ENCODE results near the gene GDF7. TPM values are rescaled to one million over a fixed set of nuclear protein-coding genes. Genes with fewer than 3 reads are reported as not detected.

Gene GDF7
- total RNA-seq, 1 donor from 2014 or later = 0.10 TPM

GRCh38 chr2:20633001-20633400 is 33.9 kb upstream of the GDF7 start:
- Mint-ChIP-seq H3K4me1 (ENCODE audit: low read depth) (no peaks in the 10 kb centered on the region), H3K27ac (no peak overlapping the region), H3K4me3 (no peak overlapping the region), H3K9me3 (no peaks in the 10 kb centered on the region), H3K36me3 (ENCODE audit: low read depth) (peaks cover 4% of the 10 kb centered on the region), H3K27me3 (ENCODE audit: insufficient read depth) (no peaks in the 10 kb centered on the region)
- no peak for DNase-seq (ENCODE audit: low spot score)
- intact Hi-C loops (cut with micrococcal nuclease) = no loop called here

- H3K27me3 Mint-ChIP-seq (ENCODE audit: insufficient read depth) = no peaks in the 10 kb centered on the region
- intact Hi-C loops (cut with micrococcal nuclease) = no loop called here
These were observed 33.0 kb upstream of the GDF7 start for GRCh38 chr2:20633794-20634506.

GRCh38 chr2:20634507-20635112 is 32.3 kb upstream of the GDF7 start:
- peaks cover 6% of the 10 kb centered on the region for H3K36me3 Mint-ChIP-seq (ENCODE audit: low read depth)
- H3K27me3 Mint-ChIP-seq (ENCODE audit: insufficient read depth) = no peaks in the 10 kb centered on the region
- H3K4me1 Mint-ChIP-seq (ENCODE audit: low read depth) = no peaks in the 10 kb centered on the region
- intact Hi-C loops (cut with micrococcal nuclease) = loop anchor here (1.0 kb wide), 1 partner anchor 223 kb away; no protein-coding TSS in a partner anchor
- no peak overlapping the region for H3K27ac Mint-ChIP-seq
- H3K4me3 Mint-ChIP-seq = no peak overlapping the region
- H3K9me3 Mint-ChIP-seq = no peaks in the 10 kb centered on the region
- no peak for DNase-seq (ENCODE audit: low spot score)

More at GRCh38 chr2:20633794-20634506, 33.0 kb upstream of the GDF7 start:
- H3K4me1 Mint-ChIP-seq (ENCODE audit: low read depth) = no peaks in the 10 kb centered on the region
- no peak for DNase-seq (ENCODE audit: low spot score)
- no peak overlapping the region for H3K27ac Mint-ChIP-seq
- H3K36me3 Mint-ChIP-seq (ENCODE audit: low read depth) = peaks cover 4% of the 10 kb centered on the region
- H3K4me3 Mint-ChIP-seq = no peak overlapping the region
- H3K9me3 Mint-ChIP-seq = no peaks in the 10 kb centered on the region

DNA sequence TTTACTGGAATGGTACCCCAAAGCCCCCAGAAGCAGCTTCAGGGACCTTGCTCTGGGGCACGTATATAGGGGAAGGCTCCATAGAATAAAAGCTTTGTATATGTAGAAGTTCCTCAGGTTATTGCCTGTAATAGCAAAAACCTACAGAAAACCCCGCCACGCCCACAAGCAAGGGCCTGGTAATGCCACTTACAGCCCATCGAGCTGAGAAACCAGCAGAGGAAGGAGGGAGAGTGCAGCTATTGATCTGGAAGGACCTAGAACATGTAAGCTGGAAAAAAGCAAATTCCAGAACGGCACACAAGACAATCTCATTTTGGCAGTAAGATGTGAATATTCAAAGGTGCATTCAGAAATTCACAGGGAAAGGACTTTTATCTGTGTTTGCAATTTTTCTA is 31.8 kb upstream of the GDF7 start:
- no peak for DNase-seq (ENCODE audit: low spot score)
- H3K4me3 Mint-ChIP-seq = no peak overlapping the region
- H3K27me3 Mint-ChIP-seq (ENCODE audit: insufficient read depth) = no peaks in the 10 kb centered on the region
- no peaks in the 10 kb centered on the region for H3K9me3 Mint-ChIP-seq
- intact Hi-C loops (cut with micrococcal nuclease) = loop anchor here (1.0 kb wide), 1 partner anchor 224 kb away; no protein-coding TSS in a partner anchor
- no peak overlapping the region for H3K27ac Mint-ChIP-seq
- H3K4me1 Mint-ChIP-seq (ENCODE audit: low read depth) = no peaks in the 10 kb centered on the region
- H3K36me3 Mint-ChIP-seq (ENCODE audit: low read depth) = peaks cover 7% of the 10 kb centered on the region

DNA sequence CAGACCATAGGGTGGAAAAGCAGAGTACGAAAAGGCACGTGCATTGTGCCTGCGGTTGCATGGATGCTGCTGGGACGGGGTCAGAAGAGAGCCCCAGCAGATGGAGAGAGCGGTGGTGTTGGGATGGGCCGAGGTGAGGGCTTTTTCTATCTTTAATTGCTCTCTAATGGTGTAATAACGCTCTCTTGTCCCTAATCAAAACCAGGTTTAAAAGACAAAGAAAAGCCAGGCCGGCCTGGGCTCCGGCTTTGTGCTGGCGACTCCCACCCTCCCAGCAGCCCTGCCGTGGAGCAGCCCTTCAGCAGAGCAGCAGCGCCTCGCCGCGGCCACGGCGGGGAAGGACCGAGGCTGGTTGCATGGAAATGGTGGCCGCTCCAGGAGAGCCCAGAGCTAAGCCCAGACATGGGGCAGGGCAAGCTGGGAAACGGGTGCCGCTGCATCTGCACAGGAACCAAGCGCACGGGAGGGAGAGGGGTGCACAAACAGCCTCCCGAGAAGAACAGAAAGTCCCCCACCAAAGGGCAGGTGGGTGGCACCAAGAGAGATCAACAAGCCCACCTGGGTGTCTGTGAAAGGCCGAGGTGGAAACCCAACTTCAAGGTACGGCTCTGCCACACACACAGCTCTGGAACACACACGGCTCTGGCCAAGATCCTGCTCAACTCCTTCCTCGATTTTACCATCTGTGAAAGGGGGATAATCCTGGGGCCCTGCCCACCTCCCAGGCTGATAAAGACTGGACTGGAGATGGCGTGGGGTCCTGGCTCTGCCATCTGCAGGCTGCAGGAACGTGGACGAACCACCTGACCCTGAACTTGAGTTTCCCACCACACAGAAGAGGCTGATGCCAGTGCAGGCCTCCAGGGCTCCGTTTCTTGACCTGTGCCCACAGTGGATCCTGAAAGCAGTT is 31.0 kb upstream of the GDF7 start:
- no peak for DNase-seq (ENCODE audit: low spot score)
- no peaks in the 10 kb centered on the region for H3K27me3 Mint-ChIP-seq (ENCODE audit: insufficient read depth)
- no peaks in the 10 kb centered on the region for H3K4me1 Mint-ChIP-seq (ENCODE audit: low read depth)
- no peak overlapping the region for H3K4me3 Mint-ChIP-seq
- intact Hi-C loops (cut with micrococcal nuclease) = loop anchor here (1.0 kb wide), 1 partner anchor 225 kb away; no protein-coding TSS in a partner anchor
- no peaks in the 10 kb centered on the region for H3K9me3 Mint-ChIP-seq
- H3K27ac Mint-ChIP-seq = no peak overlapping the region
- peaks cover 7% of the 10 kb centered on the region for H3K36me3 Mint-ChIP-seq (ENCODE audit: low read depth)

DNA sequence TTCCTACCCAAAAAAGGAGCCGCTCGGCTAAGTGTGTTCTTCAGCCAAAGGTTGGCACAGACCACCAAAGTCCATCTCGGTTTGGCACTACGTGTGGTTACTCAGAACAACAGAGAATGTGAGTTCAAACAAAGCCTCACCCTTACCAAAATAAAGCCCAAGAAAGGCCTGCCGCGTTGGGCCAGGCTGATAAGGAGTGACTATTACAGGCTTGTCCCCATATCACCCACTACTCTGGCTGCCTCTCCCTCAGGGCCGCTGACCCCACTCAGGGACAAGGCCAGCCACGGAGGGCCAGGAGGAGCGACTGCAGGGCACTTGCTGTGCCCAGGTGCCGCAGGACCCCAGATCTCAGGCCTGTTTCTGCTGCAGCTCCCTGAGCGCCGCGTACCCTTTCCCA is 29.8 kb upstream of the GDF7 start:
- no peaks in the 10 kb centered on the region for H3K4me1 Mint-ChIP-seq (ENCODE audit: low read depth)
- no peaks in the 10 kb centered on the region for H3K9me3 Mint-ChIP-seq
- no peaks in the 10 kb centered on the region for H3K27me3 Mint-ChIP-seq (ENCODE audit: insufficient read depth)
- H3K4me3 Mint-ChIP-seq = no peak overlapping the region
- no peak overlapping the region for H3K27ac Mint-ChIP-seq
- intact Hi-C loops (cut with micrococcal nuclease) = no loop called here
- no peak for DNase-seq (ENCODE audit: low spot score)
- H3K36me3 Mint-ChIP-seq (ENCODE audit: low read depth) = peaks cover 7% of the 10 kb centered on the region

GRCh38 chr2:20638014-20638413 is 28.9 kb upstream of the GDF7 start:
- Mint-ChIP-seq H3K36me3 (ENCODE audit: low read depth) (peaks cover 7% of the 10 kb centered on the region), H3K9me3 (no peaks in the 10 kb centered on the region), H3K4me3 (no peak overlapping the region), H3K27ac (no peak overlapping the region), H3K27me3 (ENCODE audit: insufficient read depth) (no peaks in the 10 kb centered on the region), H3K4me1 (ENCODE audit: low read depth) (no peaks in the 10 kb centered on the region)
- no peak for DNase-seq (ENCODE audit: low spot score)
- intact Hi-C loops (cut with micrococcal nuclease) = no loop called here

- no peaks in the 10 kb centered on the region for H3K27me3 Mint-ChIP-seq (ENCODE audit: insufficient read depth)
- H3K4me3 Mint-ChIP-seq = no peak overlapping the region
- H3K36me3 Mint-ChIP-seq (ENCODE audit: low read depth) = peaks cover 7% of the 10 kb centered on the region
- no peak for DNase-seq (ENCODE audit: low spot score)
- no peak overlapping the region for H3K27ac Mint-ChIP-seq
- H3K4me1 Mint-ChIP-seq (ENCODE audit: low read depth) = no peaks in the 10 kb centered on the region
- H3K9me3 Mint-ChIP-seq = no peaks in the 10 kb centered on the region
- intact Hi-C loops (cut with micrococcal nuclease) = no loop called here
These were observed 28.1 kb upstream of the GDF7 start for GRCh38 chr2:20638646-20639430.

GRCh38 chr2:20640411-20641122 is 26.4 kb upstream of the GDF7 start:
- H3K9me3 Mint-ChIP-seq = no peaks in the 10 kb centered on the region
- H3K27ac Mint-ChIP-seq = no peak overlapping the region
- H3K4me1 Mint-ChIP-seq (ENCODE audit: low read depth) = no peaks in the 10 kb centered on the region
- H3K27me3 Mint-ChIP-seq (ENCODE audit: insufficient read depth) = no peaks in the 10 kb centered on the region
- no peak overlapping the region for H3K4me3 Mint-ChIP-seq
- intact Hi-C loops (cut with micrococcal nuclease) = no loop called here
- peaks cover 12% of the 10 kb centered on the region for H3K36me3 Mint-ChIP-seq (ENCODE audit: low read depth)
- no peak for DNase-seq (ENCODE audit: low spot score)

- H3K4me3 Mint-ChIP-seq = no peak overlapping the region
- no peaks in the 10 kb centered on the region for H3K27me3 Mint-ChIP-seq (ENCODE audit: insufficient read depth)
- peaks cover 10% of the 10 kb centered on the region for H3K36me3 Mint-ChIP-seq (ENCODE audit: low read depth)
- intact Hi-C loops (cut with micrococcal nuclease) = no loop called here
- DNase-seq (ENCODE audit: low spot score) = no peak
- H3K9me3 Mint-ChIP-seq = no peaks in the 10 kb centered on the region
- H3K27ac Mint-ChIP-seq = no peak overlapping the region
- H3K4me1 Mint-ChIP-seq (ENCODE audit: low read depth) = no peaks in the 10 kb centered on the region
These were observed 25.6 kb upstream of the GDF7 start for GRCh38 chr2:20641123-20641985.

Data from activated T-helper 1 cell treated with anti-CD3 and anti-CD28 coated beads, Interleukin-12 subunit alpha, Interleukin-12 subunit beta, Interleukin-2, Interleukin-4 antibody, amounts not matched to agents 30 ng/mL and 10 ng/mL and 1 ng/mL, durations not matched to agents 14 hours and 24 hours and 36 hours (primary cell).